Cortex of kidney (tissue), 1 donor: ENCODE data around the gene TIAM2.

Source experiments
- DNase-seq: peaks from one replicate; lab custom pipeline; 2025; lab: John Stamatoyannopoulos, UW

Gene TIAM2

DNA sequence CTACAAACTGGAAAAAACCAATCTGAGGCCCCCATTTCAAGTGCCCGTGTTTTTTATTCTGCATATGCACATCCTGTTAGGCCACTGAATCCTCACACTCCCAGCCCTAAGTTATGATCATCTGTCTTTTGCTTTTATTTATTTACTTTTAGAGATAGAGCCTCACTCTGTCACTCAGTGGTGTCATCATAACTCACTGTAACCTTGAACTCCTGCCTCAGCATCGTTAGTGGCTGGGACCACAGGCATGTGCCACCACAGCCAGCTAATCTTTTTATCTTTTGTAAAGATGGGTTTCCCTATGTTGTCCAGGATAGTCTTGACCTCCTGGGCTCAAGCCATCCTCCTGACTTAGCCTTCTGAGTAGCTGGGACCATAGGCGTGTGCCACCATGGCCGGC is 239.1 kb downstream of the TIAM2 start:
- no peak for DNase-seq

GRCh38 chr6:155234687-155235086 is 239.6 kb downstream of the TIAM2 start:
- DNase-seq: no peak

DNA sequence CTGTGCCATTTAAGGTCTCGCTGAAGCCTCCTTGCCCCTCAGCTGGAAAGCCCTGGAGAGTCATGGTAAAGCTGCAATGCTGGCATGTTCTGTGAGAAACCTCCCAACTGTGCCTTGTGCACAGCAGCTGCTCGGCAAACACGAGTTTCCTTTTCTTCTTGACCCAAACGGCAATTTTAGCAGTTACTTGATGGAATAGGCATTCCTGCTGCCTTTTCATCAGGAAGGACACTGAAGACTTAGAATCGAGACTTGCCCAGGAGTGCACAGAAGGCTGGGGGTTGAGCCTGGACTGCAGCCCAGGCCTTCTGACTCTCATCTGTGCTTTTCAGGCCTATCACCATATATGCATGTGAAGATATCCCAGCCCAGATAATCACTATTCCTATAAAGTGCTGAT is 240.0 kb downstream of the TIAM2 start:
- no peak for DNase-seq

DNA sequence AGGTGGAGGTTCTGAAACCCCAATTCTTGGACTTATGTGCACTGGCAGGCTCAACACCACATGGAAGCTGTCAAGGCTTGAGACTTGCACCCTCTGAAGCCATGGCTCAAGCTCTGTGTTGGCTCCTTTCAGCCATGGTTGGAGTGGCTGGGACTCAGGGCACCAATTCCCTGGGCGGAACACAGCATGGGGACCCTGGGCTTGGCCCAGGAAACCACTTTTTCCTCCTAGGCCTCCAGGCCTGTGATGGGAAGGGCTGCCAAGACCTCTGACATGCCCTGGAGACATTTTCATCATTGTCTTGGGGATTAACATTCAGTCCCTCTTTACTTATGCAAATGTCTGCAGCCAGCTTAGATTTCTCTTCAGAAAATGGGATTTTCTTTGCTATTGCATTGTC is 242.5 kb downstream of the TIAM2 start:
- no peak for DNase-seq

GRCh38 chr6:155240905-155241600 is 245.9 kb downstream of the TIAM2 start:
- DNase-seq: no peak

DNA sequence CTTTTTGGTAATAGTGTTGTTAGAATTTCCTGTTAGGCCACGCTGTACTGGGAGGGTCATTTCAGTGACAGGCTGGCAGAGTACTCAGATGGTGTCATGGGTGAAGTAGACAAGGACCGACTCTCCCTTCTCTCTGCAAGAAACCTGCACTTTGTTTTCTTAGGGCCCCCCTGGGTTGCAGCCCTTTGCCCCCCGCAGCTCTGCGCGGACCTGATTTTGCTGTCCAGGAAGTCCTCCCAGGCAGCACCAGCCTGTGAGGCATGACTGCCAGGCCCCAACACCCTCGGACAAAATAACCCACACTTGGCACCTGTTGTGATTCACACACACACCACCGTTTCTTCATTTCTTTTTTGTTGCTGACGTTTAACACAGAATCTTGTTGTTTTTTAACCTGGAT is 246.9 kb downstream of the TIAM2 start:
- no peak for DNase-seq

DNA sequence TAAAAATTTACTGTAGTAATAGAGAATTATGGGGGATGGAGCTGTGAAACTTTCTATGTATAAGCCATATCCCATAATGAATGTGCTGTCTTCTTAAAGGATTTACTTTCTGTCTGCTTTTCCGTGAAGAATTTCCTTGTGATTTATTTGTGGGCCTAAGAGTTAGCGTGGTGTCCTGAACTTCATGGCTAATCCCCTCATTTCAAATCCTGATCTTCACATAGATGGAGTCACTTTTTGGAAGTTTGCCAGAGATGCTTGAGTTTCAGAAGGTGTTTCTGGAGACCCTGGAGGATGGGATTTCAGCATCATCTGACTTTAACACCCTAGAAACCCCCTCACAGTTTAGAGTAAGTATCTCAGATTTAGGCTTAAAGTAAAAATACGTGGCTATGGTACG is 249.3 kb downstream of the TIAM2 start:
- no peak for DNase-seq

DNA sequence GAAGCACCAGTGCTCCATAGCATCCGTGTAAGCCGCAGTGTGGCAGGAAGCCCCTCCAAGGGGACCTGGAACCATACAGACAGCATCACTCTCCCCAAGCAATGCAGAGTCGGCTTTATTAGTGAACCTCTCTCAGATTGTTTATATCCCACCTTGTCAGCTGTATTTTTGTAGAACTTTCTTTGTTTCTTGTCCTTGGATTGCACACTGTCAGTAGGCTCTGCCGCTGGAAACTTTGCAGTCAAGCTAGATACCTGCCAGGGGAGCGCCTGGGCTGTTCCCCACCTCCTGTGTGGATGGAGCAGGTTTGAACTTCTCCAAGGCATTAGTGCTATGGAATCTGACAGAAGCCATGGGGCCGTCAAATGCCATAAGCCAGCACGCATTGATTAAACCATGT is 250.1 kb downstream of the TIAM2 start:
- DNase-seq: no peak

DNA sequence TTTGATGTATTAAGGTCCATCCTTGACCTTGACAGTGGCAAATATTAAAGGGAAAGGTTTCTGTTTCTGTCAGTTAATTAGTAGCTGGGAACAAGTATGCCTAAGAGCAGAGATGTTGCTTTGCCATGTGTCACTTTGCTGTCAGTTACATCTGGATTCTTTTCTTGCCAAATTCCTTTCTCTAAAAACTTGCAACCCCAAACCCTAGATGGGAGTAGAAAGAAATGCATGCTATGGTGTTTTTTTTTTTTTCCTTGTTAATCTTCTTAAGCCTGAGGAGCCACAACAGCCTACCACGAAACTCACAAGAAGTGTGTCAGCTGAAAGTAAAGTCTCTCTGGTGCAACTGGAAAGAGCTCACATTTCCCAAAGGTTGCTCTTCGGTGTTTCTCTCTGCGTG is 250.7 kb downstream of the TIAM2 start:
- no peak for DNase-seq

DNA sequence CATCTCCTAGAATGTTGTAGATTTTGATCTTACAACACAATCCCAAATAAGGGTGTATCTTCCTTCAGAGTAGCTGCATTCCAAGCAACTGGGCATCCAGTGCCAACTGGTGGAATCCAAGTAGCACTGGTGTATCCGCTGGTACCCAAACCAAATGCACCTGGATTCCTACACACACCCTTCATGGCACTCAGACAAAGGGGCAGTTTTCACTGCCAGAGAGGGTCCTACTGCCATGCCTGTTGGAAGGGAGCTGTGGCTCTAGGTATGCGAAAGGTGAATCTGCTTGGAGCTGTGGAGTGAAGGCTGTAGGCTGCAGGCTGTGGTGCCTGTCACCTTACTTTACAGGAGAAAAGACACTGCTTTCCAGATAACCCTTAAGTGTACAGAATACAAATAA is 251.7 kb downstream of the TIAM2 start:
- DNase-seq: no peak

DNA sequence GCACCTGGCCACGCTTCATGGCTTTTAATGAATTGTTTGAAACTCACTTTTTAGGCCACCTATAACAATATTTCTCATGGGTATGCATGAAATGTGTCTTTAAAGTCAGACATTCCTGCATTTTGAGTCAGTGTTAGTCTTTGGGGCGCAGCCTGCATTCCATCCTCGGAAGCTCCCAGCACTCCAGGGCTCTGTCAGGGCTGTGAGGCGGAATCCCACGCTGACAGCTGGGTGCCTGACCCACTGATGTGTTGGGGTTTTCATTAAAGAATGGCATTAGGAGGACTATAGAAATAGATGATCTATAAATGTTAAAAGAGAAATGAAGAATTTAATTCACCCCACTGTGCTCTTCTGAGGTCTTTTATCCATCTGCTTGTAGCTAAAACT is 252.5 kb downstream of the TIAM2 start:
- no peak for DNase-seq

GRCh38 chr6:155248008-155249001 is 253.2 kb downstream of the TIAM2 start:
- DNase-seq: no peak

DNA sequence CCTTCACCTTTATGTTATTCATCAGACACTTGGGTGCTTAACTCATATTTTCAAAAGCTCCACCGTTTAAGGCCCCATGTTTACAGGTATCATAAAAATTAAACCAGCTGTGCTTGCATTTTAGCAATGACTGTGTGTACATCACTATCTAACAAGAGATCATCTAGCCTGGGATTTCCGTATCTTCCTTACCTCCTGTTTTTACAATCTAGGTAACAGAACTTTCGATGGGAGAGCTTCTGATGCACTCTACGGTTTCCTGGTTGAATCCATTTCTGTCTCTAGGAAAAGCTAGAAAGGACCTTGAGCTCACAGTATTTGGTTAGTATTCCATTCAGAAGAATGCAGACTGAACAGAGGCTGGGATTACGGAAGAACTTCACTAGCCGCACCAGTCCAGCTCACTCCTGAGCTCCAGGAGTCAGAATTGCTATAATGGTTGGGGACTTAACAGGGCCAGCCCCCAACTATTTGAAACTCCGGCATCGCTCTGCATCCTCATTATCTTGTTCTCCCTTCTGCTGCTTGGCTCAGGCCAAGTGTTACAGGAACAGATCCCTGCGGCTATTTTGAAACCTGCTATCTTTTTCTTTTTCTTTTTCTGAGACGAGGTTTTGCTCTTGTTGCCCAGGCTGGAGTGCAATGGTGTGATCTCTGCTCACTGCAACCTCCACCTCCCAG is 255.7 kb downstream of the TIAM2 start:
- no peak for DNase-seq

GRCh38 chr6:155252581-155252980 is 257.5 kb downstream of the TIAM2 start:
- DNase-seq: no peak

DNA sequence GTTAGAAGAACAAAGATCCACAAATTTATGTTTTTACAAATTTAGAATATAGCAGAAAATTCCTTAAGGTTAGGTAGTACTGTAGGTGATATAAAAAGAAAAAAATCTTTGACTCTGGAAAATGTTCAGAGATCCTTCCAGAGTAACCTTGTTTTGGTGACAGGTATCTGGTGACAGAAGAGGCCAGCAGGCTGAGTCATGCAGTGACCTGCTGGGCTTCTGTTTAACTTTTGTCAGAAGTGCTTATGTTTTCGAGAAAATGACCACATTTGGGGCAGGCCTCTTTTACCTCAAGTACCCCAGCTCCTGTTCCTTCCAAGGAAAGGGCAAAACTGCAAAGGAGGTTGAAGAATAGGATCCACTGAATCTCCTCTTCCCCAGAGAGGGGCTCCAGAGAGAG is 258.2 kb downstream of the TIAM2 start:
- DNase-seq: no peak

DNA sequence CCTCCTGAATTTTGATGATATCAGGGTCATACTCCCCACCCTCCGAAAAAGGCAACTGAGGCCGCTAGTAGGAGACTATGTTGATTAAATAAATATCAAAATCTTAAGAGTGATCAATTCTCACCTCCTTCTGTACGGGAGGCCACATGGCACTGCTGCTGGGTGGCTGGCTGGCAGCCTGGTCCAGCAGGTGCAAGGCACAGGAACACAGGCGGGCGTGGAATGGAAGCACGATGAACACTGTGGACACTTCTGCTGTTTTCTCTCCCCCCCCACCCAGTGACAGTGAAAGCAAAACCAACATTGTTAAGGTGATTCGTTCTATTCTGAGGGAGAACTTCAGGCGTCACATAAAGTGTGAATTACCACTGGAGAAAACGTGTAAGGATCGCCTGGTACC is 259.0 kb downstream of the TIAM2 start:
- DNase-seq: no peak

DNA sequence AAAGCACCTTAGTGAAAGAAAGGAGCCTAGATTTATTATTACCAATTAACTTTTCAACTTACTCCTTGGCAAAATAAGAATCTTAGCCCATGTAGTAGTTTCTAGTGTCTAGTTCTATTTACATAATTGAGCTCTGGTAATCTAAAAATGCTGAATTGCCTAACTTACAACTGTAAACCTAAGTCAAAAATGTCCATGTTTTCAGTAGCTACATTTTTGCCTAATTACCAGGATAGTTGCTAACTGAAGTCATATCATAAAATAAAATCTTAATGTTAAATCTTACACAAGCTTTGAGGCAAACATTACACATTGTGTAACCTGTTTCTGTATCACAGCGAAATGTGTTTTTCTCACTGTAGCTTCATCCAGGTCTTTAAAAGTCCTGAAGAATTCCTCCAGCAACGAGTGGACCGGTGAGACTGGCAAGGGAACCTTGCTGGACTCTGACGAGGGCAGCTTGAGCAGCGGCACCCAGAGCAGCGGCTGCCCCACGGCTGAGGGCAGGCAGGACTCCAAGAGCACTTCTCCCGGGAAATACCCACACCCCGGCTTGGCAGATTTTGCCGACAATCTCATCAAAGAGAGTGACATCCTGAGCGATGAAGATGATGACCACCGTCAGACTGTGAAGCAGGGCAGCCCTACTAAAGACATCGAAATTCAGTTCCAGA is 261.1 kb downstream of the TIAM2 start:
- DNase-seq: no peak

DNA sequence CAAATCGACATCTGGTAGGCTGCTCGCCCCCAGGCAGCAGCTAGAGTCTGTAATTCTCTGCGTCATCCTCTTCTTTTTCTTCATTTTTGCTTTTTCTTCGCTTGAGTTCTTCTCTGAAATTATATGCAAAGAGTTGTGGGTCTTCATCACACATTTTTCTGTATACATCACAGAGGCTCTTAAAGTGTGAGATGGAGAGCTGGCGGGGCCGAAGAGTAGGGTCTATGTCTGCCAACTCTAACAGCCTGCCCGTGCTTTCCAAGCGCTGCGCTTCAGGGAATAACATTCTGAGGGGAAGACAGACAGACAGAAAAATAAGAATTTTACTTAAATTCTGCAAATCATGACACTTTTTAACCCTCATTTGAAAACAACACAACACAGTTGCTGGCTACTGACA is 262.7 kb downstream of the TIAM2 start:
- DNase-seq: no peak

- no peak for DNase-seq
Measured at GRCh38 chr6:155259204-155259603, 264.1 kb downstream of the TIAM2 start.

DNA sequence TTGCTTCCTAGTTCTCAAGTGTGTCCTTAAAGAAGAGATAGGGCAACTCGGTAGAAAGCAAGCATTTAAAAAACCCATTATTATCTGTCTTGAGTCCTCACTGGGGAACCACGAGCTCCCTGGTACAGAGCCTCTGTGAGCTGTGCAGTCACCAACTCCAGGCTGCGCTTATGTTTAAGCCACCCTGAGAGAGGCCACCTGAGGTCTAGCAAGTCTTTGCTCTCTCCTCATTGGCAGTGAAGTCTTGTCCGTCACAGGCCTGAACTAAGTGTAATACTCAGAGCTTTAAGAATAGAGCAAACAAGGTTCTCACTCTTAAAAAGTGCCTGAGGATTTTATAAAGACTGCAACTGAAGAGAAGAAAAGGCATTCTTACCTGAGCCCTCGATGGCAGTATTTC is 264.8 kb downstream of the TIAM2 start:
- DNase-seq: no peak

GRCh38 chr6:155260686-155261085 is 265.6 kb downstream of the TIAM2 start:
- DNase-seq: no peak
